Activated CD8-positive, alpha-beta memory T cell treated with anti-CD3 and anti-CD28 coated beads, Interleukin-2, amount 50 U/mL, for 24 hours (primary cell): ENCODE measurements around the gene PRAC2.
A peak's percentile ranks its signal among the peaks of the same experiment; 100 is the strongest.

Experiments used
- DNase-seq: peaks from one replicate; pipeline ENCODE4 v3.0.0-alpha.2; 2020; ENCODE audit errors: extremely low read depth

Gene PRAC2

GRCh38 chr17:48720266-48721008 lies 2.5 kb upstream of the PRAC2 start:
- DNase-seq: no peak

DNA sequence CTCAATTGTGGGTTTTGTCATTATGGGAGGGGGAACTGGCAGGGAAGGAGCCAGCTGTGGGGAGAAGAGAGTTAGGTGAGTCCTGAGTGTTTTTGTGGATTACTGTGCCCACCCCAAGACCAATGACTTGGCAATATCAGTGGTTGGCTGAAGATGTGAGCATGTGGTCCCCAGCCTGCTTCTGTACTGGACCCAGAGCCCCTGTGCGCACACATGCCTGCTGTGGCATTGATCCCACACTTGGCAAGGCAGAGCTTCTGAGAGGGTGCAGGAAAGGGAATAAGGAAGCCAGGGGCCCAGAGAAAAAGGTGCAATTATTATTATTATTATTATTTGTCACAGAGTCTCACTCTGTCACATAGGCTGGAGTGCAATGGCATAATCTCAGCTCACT lies 2.0 kb upstream of the PRAC2 start:
- no peak for DNase-seq

DNA sequence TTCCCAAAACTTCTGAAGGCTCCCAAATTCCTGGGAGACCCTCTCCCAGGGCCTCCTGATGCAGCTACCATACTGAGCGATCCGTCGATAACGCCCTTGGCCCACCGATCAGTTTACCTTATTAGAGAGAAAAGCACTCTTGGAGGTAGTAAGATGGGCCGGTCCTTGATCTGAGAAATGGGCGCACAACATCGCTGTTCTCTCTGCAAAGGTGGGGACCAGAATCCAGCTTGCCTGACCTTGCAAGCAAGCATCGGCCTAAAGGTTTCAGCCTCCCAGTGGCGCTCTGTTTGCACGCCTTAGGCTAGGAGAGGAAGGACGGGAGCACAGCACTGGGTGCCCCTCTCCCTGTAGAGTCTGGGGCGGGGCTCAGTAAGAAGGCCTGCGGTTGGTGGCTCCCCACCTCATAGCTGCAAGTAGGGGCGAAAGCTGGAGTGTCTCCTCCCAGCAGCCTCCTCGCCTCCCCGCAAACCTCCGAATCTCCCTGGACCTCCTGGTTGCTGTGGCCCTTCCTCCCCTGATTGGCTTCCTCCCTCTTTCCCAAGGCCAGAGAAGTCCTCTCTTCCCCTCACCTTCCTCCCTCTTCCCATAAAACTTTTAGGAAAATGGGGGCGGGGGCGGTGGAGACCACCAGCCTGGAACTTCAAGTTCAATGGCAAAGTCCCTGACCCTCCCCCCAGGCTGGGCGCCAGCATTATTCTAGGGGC lies 631 bp upstream of the PRAC2 start, which contains the start of gene PRAC1:
Gene PRAC1, minus strand, starts transcription at position 318 of the 707 bp plus-strand sequence. Its CDS starts 126 bp downstream, at position 192.
- DNase-seq: no peak

GRCh38 chr17:48723423-48724250 lies 652 bp downstream of the PRAC2 start:
- no peak for DNase-seq

DNA sequence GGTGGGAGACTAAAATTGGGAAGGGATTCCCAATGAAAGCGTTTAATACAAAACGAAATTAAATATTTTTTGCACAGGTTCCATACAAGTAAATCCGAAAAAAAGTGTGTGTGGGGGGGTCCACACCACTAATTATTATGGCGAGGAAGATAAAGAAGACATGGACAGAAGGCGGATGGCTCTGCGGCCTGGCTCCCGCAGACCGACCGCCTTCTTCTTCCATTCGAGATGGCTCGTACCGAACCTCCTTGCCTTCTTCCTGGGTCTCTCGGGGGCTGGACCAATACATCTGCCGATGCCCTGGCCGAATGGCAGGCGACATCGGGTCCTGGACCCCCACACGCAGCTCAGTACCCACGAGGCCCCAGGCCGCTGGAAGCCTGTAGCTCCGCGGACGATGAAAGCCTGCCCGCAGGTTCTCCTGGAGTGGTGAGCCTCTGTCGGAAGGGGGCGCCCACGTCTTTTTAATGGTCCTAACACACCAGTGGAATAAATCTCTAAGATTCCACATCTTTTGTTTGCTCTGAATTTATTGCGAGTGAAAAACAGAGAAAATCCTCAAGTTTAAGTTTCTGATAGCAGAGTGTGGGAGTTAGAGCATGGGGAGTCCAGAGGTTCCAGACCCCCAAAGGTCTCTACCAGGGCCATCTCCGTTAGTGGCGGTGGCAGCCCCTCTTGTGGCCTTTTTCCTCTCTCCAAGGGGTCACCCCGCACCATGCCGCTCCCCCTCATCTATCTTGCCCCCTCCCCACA lies 1.4 kb downstream of the PRAC2 start:
- peak; percentile 39 for DNase-seq

DNA sequence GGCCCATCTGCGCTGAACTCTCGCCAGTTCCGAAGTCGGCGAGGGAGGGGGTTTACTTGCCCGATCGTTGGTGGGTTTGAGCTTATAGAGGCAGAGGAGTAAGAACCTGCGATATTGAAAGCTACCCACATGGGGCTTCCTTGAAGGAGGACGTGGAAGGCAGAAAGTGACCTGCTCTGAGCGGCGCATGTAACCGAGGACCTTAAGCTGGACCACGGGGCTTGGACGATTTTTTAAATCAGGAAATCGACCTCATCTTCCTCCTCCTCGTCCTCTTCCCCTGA lies 2.0 kb downstream of the PRAC2 start:
- DNase-seq: no peak

GRCh38 chr17:48725288-48726064 lies 2.5 kb downstream of the PRAC2 start:
- DNase-seq: no peak

GRCh38 chr17:48726114-48726915 lies 3.3 kb downstream of the PRAC2 start:
- no peak for DNase-seq

- DNase-seq: no peak
Observed at GRCh38 chr17:48726916-48727286, 3.9 kb downstream of the PRAC2 start.

DNA sequence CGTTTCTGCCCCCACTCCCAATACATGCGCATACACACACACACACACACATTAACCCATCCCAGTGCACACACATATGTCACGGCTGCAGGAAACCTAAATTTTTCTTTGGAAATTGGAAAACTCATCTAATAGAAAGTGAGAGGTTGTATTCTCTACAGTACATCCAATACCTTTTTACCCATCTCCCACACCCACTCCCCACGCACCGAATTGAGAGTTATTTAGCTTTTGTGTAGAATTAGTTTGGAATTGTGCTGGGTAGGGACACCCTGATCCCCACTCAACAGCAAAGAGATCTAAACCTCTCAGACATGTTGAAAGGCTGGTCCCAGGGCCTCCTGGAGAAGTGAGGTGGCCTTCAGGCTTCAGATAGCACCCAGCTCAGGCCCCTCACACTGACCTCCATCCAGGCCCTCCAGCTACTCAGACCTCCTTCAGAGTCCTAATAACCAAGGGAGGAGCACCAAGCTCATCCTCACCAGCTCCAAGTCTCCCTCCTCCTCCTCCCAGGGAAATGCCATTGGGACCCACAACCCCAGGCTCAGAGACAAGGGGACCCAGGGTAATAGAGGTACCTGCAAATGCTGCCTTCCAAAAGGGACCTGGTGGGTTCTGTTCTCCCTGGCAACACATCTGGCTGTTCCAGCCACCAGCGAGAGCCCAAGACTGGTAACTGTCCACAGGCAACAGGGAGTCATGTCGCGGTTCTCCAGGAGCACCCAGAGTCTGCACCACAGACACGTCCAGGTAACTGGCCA lies 4.6 kb downstream of the PRAC2 start:
- DNase-seq: no peak

GRCh38 chr17:48728232-48729231 lies 5.5 kb downstream of the PRAC2 start, which contains the start of gene HOXB13:
TSS of gene HOXB13 (minus strand) at chr17:48728750. CDS start at chr17:48728593, 157 bp downstream.
- DNase-seq: no peak

GRCh38 chr17:48729335-48730239 lies 6.6 kb downstream of the PRAC2 start:
- no peak for DNase-seq

DNA sequence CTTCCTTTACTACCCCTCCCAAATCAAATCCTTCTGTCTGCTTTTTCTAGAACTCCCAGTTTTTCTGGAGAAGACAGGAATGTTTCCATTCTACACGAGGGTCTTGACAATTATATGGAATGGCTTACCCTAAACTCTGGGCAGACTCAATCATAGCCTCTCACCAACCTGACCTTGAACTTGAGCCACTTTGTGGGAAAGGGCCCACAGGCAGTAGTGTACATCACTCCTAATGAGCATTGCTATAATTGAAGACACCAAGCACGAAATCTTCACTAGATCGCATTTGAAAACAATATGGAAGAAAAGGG lies 7.2 kb downstream of the PRAC2 start:
- DNase-seq: no peak

GRCh38 chr17:48731355-48731754 lies 8.4 kb downstream of the PRAC2 start:
- DNase-seq: no peak

DNA sequence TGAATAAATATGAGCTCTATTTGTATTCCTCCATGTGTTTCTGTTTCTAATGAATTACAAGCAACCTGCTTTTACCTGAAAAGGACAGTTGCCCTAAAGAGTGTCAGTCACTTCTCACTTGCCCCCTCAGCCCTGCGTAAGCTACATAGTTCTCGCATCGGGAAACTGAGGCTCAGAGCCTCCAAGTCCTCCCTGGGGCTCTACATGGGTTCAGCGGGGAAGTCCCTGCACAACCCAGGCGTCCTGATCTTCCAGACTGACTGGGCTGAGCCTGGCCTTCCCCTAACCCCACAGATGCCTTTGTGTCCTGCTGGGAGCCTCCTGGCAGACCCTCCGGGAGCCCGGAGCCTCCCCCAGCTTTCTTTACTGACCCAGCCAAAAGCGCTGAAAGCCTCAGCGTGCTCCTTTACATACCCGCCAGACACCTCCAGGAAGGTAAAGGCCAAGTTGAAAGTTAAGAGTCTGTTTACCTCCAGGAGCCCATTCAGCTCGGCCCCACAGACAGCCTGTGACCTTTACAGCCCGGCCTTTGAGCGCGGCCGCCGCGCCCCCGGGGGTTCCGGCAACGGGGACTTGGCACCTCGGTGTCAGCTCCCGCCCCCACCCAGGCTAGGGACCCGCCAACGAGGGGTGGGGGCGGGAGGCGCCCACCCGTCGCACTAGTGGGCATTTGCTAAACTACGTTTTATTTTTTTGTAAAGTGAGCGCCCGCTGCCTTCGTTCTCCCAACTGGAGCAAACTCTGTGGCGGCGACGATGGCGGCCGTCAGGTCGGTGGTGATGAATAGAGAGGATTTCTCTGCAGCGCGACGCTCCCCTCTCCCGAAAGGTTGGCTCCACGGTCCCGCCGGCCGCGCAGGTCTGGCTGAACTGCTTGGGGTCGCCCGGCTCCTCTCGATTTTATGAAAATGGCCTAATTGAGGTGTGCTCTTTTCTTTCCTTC lies 10.0 kb downstream of the PRAC2 start:
- no peak for DNase-seq

DNA sequence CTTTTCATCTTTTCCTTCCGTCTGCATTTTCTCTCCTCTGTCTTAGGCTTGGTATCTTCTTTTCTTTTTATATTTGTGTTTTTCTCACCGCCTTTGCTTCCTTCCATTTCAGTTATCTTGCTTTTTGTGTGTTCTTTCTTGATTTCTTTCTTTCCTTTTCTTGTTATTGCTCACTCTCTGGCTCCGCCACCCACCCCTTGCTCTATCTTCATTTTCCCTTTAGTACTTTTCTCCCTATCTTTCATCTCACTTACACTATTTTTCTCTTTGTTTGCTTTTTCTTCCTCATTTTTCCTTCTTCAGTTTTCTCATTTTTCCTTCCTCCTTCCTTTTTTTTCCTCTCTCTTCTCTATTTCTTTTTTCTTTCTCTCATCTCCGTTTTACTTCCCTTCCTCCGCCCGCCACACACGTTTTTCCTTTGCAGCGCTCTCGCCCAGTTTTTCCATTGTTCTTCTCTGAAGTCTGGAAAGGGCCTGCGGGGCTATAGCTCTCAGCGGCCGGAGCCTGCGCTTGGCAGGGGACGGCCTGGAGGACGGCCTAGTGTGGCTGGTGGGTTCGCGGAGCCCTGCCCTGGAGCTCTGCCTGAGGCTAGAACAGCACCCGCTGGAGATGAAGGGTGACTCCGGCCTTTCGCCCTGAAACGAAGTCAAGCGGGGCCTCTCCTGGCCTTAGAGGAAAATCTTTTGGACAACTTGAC lies 10.8 kb downstream of the PRAC2 start:
- DNase-seq: no peak
